NCI-H1694 (cell line): ENCODE data around the gene EFR3B.

Source experiments
- DNase-seq: peaks from one replicate; lab custom pipeline; 2025; lab: John Stamatoyannopoulos, UW

Gene EFR3B

DNA sequence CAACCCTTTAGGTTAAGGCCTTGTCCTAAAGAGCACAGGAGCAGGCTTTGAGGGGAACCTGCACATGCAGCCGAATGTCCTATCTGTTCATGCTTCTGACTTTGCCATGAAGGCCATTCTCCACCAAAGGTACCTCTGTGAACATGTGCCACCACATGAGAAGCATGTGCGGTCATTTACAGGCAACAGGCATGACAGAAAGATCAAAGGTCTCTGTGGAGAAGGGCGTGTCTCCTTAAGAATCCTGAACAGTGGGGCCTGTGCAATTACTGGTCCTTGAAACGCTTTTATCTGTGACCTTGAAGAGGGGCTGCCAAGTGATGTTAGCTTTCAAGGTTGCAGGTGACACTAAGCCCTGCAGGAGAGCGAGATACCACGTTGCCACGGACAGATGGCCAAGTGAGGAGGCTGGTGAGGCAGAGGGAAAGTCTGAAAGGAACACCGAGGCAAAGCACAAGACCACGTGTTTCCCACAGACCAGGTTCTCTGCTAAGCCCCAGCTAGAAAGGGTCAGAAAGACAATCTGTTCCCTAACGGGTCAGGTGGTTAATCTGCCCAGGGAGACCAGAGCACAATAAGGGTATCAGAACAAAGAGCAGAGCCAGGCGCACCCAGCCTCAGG lies 146.0 kb downstream of the EFR3B start:
- no peak for DNase-seq

- no peak for DNase-seq
Observed at GRCh38 chr2:25188405-25188804, 146.5 kb downstream of the EFR3B start.

DNA sequence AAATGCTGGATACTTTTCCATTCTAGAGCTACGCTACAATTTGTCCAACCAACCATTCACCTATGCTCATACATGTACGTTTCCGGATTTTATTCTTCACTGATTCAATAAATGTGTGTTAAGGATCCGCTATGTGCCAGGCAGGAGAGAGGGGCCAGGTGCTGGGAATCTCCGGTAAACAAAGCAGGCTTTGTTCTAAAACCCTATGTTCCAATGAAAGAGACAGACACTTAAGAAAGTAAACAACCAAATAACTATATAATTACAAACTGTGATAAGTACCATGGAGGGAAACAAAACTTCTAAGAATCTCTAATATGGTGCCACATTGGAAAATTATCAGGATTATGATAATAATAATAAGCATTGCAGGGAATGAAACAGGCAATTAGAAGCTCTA lies 148.7 kb downstream of the EFR3B start:
- DNase-seq, result no peak

- DNase-seq, result no peak
Observed at GRCh38 chr2:25194576-25195122, 152.8 kb downstream of the EFR3B start.

GRCh38 chr2:25197336-25198208 lies 155.7 kb downstream of the EFR3B start:
- no peak for DNase-seq

GRCh38 chr2:25198209-25198525 lies 156.3 kb downstream of the EFR3B start:
- DNase-seq, result no peak

GRCh38 chr2:25198576-25198975 lies 156.7 kb downstream of the EFR3B start:
- DNase-seq, result no peak

GRCh38 chr2:25201265-25201664 lies 159.4 kb downstream of the EFR3B start:
- no peak for DNase-seq

DNA sequence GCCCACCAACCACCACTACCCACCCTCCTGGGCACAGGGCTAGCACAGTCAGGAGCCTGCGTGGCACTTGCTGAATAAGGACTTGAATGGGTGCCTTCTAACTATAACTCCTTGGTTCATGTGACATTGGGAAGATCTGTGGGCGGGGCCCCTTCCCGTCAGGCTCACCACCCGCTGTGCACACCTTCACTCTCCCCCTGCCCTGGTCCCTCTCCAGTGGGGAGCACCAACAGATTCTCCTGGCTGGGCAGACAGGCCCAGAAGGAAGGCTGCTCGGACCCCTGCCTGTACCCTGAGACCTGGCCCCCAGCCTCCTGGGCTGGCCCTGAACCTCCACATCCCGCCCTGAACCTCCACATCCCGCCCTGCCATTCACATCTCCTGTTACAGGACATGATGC lies 159.9 kb downstream of the EFR3B start:
- no peak for DNase-seq

DNA sequence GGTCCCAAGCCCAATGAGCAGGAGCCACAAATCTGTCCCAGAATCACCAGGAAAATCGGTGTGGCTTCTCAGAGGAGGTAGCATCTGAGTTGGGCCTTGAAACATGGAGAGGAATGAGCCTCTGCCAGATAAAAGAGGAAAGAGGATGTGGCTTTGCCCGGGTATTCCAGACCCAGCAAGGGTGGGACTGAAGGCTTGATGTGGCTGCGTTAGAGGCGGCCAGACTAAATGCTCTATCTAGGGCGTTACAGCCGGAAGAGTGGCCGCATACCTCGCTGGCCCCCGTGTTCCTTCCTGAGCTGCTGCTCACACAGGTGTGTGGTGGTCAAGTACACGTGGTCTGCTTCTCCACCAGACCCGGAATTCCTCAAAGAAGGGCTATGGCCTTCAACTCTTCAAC lies 160.4 kb downstream of the EFR3B start:
- DNase-seq, result no peak

DNA sequence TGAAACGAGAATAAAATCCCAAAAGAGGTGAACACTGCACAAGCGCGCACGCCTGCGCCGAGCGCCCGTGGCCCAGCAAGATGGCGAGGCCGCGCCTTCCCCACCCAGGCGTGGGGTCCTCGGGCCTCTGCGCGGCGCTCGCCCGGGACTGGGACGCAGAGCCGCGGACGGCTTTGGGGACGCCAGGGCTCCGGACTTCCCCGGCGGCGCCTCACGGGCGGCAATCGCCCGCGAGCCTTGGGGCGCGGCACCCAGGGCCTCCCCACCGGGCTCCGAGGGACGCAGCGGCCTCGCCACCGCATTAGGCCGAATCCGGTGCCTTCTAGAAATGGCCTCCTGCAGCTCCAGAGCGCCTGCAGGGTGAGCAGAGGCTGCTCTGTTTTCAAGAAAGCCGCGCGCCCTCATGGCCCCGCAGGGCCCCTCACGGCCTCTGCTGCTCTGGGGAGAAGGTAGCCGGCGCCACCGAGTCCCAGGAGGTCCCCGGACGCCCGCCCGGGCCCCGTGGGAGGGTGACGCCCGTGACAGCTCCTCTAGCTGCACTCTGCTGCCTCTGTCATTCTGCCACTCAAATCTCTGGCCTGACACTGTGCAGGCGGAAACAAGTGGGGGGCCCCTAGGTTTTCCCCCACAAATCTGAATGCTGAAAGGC lies 162.4 kb downstream of the EFR3B start:
- DNase-seq, result no peak

DNA sequence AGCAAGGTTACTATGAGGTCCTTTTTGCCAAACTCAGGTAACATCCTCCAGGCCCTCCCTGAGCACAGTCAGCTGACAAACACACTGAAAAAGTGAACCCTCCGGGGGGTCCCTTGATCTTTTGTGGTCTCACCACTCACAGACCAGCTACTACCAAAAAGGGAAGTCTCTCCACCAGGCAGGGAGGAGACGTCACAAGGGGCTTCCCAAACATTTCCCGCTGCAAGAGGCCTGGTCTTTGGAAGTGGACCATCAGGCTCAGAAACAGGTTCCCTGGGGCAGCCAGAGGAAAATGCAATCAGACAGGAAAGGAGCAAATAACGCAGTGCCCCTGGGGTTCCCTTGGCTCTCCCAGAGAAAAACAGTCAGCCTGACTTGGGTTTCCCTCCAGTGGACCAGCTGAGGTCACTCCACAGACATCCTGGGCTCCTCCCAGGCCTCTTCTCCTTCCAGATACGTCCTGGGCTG lies 165.2 kb downstream of the EFR3B start:
- DNase-seq, result no peak
